22Rv1 (cell line): ENCODE measurements around the gene CEP131.

ENCODE experiments used
- H3K27ac ChIP-seq: fragments of 450-650 bp; 2 replicates; pipeline ENCODE4 v1.5.1; 2017
- CTCF ChIP-seq: fragments of 450-650 bp; IDR thresholded peaks from 2 replicates; pipeline ENCODE4 v1.5.1; 2017; ENCODE audit warnings: mild to moderate bottlenecking
- ZFX ChIP-seq: fragments of 450-650 bp; IDR thresholded peaks from 2 replicates; pipeline ENCODE4 v1.6.1; 2017; ENCODE audit warnings: antibody characterized with exemption, borderline replicate concordance

Gene CEP131

GRCh38 chr17:81161972-81162371 is 60.8 kb downstream of the CEP131 start:
- H3K27ac ChIP-seq: no peak overlapping the region
- TF ChIP-seq CTCF (no peak), ZFX (no peak)

GRCh38 chr17:81161536-81161935 is 61.2 kb downstream of the CEP131 start:
- TF ChIP-seq ZFX (no peak), CTCF (no peak)
- no peak overlapping the region for H3K27ac ChIP-seq

- H3K27ac ChIP-seq: no peak overlapping the region
- TF ChIP-seq ZFX (no peak), CTCF (no peak)
Observed at GRCh38 chr17:81160747-81161453, 61.9 kb downstream of the CEP131 start.

GRCh38 chr17:81160306-81160705 is 62.5 kb downstream of the CEP131 start:
- H3K27ac ChIP-seq: no peak overlapping the region
- no peak for TF ChIP-seq CTCF
- no peak for TF ChIP-seq ZFX

GRCh38 chr17:81159611-81160265 is 63.0 kb downstream of the CEP131 start:
- no peak overlapping the region for H3K27ac ChIP-seq

GRCh38 chr17:81158688-81159590 is 63.8 kb downstream of the CEP131 start:
- TF ChIP-seq ZFX: no peak
- TF ChIP-seq CTCF: no peak
- H3K27ac ChIP-seq: no peak overlapping the region

More at GRCh38 chr17:81159611-81160265, 63.0 kb downstream of the CEP131 start:
- TF ChIP-seq ZFX (no peak), CTCF (no peak)
